Calu3 (cell line): ENCODE data around the gene SUMO3. TPM values are rescaled to one million over a fixed set of nuclear protein-coding genes. Genes with fewer than 3 reads are reported as not detected.

ENCODE experiments used
- BruUV-seq: library from RNA; stranded (reverse); fragments of 400-500 nt; replicated peaks from 2 replicates; lab custom pipeline; 2021; lab: Mats Ljungman, UMichigan
- CTCF ChIA-PET: fragments of 300-600 bp; sonication (Branson Sonifier 250); formaldehyde crosslinking; loops from one replicate; lab custom pipeline; 2022; ENCODE audit warnings: antibody characterized with exemption; lab: Charles Lee
- DNase-seq: peaks from one replicate; pipeline ENCODE4 v3.0.0; 2022
- H3K27ac Mint-ChIP-seq: one replicate; pipeline ENCODE4 v1.8.0; 2022; ENCODE audit warnings: mixed read lengths; ENCODE audit not compliant: unreplicated experiment
- H3K27me3 Mint-ChIP-seq: one replicate; pipeline ENCODE4 v1.8.0; 2022; ENCODE audit warnings: mixed read lengths; ENCODE audit not compliant: unreplicated experiment
- H3K36me3 Mint-ChIP-seq: one replicate; pipeline ENCODE4 v1.8.0; 2022; ENCODE audit warnings: mild to moderate bottlenecking, moderate library complexity, mixed read lengths; ENCODE audit not compliant: insufficient read depth, unreplicated experiment
- H3K4me1 Mint-ChIP-seq: one replicate; pipeline ENCODE4 v1.8.0; 2022; ENCODE audit warnings: mild to moderate bottlenecking, low read depth, mixed read lengths; ENCODE audit not compliant: unreplicated experiment
- H3K4me3 Mint-ChIP-seq: one replicate; pipeline ENCODE4 v1.8.0; 2022; ENCODE audit warnings: mild to moderate bottlenecking, low read depth, moderate library complexity, mixed read lengths; ENCODE audit not compliant: unreplicated experiment
- H3K9me3 Mint-ChIP-seq: one replicate; pipeline ENCODE4 v1.8.0; 2022; ENCODE audit warnings: low read depth, mixed read lengths; ENCODE audit not compliant: unreplicated experiment
- CTCF ChIP-seq: fragments of 200-600 bp; IDR thresholded peaks from one replicate; pipeline ENCODE4 v1.8.0; 2022; ENCODE audit warnings: antibody characterized with exemption; ENCODE audit not compliant: unreplicated experiment
- intact Hi-C: fragments of 100-400 bp; cut with micrococcal nuclease; formaldehyde crosslinking; loops from one replicate; pipeline ENCODE4 v1.10.0; 2022; ENCODE audit not compliant: unreplicated experiment
- total RNA-seq: library from RNA; stranded (reverse); gene quantifications from 2 replicates; pipeline ENCODE4 v1.2.3, GENCODE V29; 2022

Gene SUMO3
- total RNA-seq, 1 experiment from 2014 or later = 56.7 TPM

- peak overlapping the region; percentile 88 for H3K27ac Mint-ChIP-seq
Measured at GRCh38 chr21:44778499-44778911, 39.4 kb downstream of the SUMO3 start.

GRCh38 chr21:44778094-44778493 is 39.8 kb downstream of the SUMO3 start:
- peak overlapping the region; percentile 63 for H3K4me3 Mint-ChIP-seq
- peaks cover 13% of the 10 kb centered on the region for H3K4me1 Mint-ChIP-seq
- BruUV-seq = no TSS peak
- intact Hi-C loops = no loop called here
- TF ChIP-seq CTCF = no peak
- peaks cover 14% of the 10 kb centered on the region for H3K36me3 Mint-ChIP-seq
- no peaks in the 10 kb centered on the region for H3K27me3 Mint-ChIP-seq
- H3K9me3 Mint-ChIP-seq = no peaks in the 10 kb centered on the region
- peak overlapping the region; percentile 88 for H3K27ac Mint-ChIP-seq
- no peak for DNase-seq
- CTCF ChIA-PET = interaction anchor here (1.4 to 1.5 kb wide), 2 partner anchors 15 to 17 kb away, joined by 3 to 5 read pairs; no protein-coding TSS in a partner anchor

More at GRCh38 chr21:44778499-44778911, 39.4 kb downstream of the SUMO3 start:
- Mint-ChIP-seq H3K36me3 (peaks cover 14% of the 10 kb centered on the region), H3K27me3 (no peaks in the 10 kb centered on the region), H3K4me3 (peak overlapping the region; percentile 63), H3K9me3 (no peaks in the 10 kb centered on the region), H3K4me1 (peaks cover 13% of the 10 kb centered on the region)
- TF ChIP-seq CTCF = no peak
- CTCF ChIA-PET = interaction anchor here (1.1 to 1.5 kb wide), 3 partner anchors 14 to 476 kb away, joined by 3 to 5 read pairs (median 3); no protein-coding TSS in a partner anchor
- peak; percentile 50 for DNase-seq
- intact Hi-C loops = no loop called here
- BruUV-seq = no TSS peak

GRCh38 chr21:44774972-44775371 is 42.9 kb downstream of the SUMO3 start:
- Mint-ChIP-seq H3K4me3 (no peak overlapping the region), H3K27me3 (no peaks in the 10 kb centered on the region), H3K9me3 (no peaks in the 10 kb centered on the region), H3K36me3 (peaks cover 14% of the 10 kb centered on the region), H3K4me1 (peaks cover 13% of the 10 kb centered on the region), H3K27ac (no peak overlapping the region)
- CTCF ChIA-PET = no interaction called here
- no TSS peak for BruUV-seq
- no peak for DNase-seq
- intact Hi-C loops = no loop called here
- no peak for TF ChIP-seq CTCF

GRCh38 chr21:44773291-44773932 is 44.5 kb downstream of the SUMO3 start:
- TF ChIP-seq CTCF = no peak
- no peak for DNase-seq
- H3K27ac Mint-ChIP-seq = no peak overlapping the region
- CTCF ChIA-PET = interaction anchor here (0.6 kb wide), 1 partner anchor 19 kb away, joined by 3 read pairs; no protein-coding TSS in a partner anchor
- H3K9me3 Mint-ChIP-seq = no peaks in the 10 kb centered on the region
- H3K27me3 Mint-ChIP-seq = no peaks in the 10 kb centered on the region
- peaks cover 11% of the 10 kb centered on the region for H3K36me3 Mint-ChIP-seq
- intact Hi-C loops = no loop called here
- BruUV-seq = no TSS peak
- no peak overlapping the region for H3K4me3 Mint-ChIP-seq
- peaks cover 7% of the 10 kb centered on the region for H3K4me1 Mint-ChIP-seq
